Measurements from ENCODE around the gene MAPKAP1.

Gene MAPKAP1

DNA sequence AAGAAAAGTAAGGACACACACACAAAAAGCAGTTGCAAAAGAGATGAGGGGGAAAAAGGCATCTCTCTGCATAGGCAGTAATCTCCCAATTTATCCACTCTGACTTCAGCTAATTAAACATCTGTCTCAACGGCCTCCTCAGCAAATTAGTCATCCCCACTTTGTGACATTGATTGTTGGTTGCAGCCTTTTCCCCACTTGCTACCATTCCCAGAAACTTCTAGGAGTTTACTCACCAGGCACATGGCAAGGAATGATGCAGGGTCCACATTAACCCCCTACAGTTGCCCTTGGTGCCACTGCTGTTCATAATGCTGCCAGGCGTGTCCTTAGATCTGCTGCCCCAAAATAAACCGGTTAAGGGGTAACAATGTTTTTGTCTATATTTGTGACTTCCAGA, 174.6 kb downstream of the MAPKAP1 start:
- no peak overlapping the region for H3K27ac ChIP-seq
- TF ChIP-seq, protein P1, sequence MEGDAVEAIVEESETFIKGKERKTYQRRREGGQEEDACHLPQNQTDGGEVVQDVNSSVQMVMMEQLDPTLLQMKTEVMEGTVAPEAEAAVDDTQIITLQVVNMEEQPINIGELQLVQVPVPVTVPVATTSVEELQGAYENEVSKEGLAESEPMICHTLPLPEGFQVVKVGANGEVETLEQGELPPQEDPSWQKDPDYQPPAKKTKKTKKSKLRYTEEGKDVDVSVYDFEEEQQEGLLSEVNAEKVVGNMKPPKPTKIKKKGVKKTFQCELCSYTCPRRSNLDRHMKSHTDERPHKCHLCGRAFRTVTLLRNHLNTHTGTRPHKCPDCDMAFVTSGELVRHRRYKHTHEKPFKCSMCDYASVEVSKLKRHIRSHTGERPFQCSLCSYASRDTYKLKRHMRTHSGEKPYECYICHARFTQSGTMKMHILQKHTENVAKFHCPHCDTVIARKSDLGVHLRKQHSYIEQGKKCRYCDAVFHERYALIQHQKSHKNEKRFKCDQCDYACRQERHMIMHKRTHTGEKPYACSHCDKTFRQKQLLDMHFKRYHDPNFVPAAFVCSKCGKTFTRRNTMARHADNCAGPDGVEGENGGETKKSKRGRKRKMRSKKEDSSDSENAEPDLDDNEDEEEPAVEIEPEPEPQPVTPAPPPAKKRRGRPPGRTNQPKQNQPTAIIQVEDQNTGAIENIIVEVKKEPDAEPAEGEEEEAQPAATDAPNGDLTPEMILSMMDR (IDR thresholded peaks at IDR 0.05) = no peak
- no peak for TF ChIP-seq ZFX (IDR thresholded peaks at IDR 0.05; ENCODE audit: borderline replicate concordance)

DNA sequence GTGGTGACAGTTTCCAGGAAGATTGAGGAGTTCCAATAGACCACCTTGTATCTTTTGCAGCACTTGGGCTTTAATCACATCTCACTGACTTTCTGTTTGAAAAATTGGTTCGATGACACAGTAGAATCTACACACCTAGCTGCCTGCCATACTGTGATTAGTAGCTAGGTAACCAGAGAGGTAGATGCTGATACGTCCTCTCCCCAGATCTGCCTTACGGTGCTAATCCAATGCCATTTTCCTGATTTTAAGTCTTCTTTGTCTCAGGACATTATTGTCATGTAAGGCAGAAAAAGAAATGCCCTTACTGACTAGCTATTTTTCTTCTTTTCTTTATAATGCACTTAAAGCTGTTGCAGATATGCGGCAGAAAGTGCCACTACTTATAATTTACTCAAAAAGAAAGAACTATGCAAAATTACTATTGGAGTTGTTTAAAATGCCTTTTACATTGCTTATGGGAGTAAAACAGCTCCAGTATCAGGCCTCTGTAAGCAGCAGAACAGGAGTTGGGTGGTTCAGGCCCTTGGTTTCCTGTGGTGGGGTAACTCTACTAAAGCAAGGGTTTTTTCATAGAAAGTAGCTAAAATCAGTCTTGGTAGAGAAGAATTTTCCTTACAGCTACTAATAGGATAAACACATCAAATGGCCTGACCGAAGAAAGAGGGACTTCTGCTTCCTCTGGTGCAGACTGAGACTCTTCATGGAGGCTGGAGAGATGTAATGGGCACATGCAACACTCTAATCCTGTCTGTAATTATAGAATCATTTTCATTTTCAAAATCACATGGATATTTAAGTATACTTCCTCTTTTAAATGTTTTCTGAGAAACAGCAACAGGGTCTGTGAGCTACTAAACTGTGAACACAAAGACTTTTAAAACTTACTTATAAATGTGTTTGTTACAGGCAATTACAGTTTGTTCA, 177.2 kb downstream of the MAPKAP1 start:
- H3K27ac ChIP-seq = no peak overlapping the region
- no peak for TF ChIP-seq ZFX (IDR thresholded peaks at IDR 0.05; ENCODE audit: borderline replicate concordance)
- TF ChIP-seq, protein P1 (IDR thresholded peaks at IDR 0.05) = no peak

DNA sequence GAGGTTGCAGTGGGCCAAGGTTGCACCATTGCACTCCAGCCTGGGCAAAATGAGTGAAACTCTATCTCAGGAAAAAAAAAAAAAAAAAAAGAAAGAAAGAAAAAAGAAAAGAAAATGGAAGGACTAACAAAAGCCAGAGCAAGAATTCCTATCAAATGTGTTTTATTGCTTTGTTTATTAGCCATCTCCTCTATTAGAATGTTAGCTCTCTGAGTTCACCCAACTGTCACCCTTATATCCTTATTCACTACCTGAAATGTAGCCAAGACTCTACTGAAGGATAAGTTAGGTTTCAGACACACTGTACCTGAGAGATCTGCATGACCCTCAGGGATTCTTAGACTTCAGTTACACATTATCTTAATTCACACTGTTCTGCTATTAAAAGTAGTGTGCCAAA, 177.9 kb downstream of the MAPKAP1 start:
- TF ChIP-seq ZFX (IDR thresholded peaks at IDR 0.05; ENCODE audit: borderline replicate concordance) = no peak
- TF ChIP-seq, protein P1 (IDR thresholded peaks at IDR 0.05) = no peak
- H3K27ac ChIP-seq = no peak overlapping the region

DNA sequence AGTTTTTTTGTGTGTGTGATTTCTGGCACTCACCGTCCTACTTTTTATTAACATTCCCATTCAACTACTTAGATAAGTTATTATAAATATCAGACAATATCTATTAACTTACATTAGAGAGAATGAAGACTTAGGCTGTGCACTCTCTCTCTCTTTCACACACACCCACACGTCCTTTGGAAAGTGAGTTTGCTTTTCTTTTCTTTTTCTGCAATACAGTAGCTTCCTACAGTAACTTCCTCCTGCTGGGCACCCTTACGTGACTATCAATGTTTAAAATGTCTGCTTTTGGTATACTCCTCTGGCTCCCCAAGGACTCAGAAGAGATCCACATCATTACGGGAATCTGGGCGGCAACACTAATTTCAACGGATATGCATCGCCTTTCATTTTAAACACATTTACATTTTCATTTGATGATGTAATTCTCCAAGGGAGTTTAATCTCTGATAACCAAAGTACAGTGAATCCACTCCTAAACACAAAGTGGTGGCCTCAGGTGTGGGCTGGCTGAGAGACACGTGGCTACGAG, 179.5 kb downstream of the MAPKAP1 start:
- no peak overlapping the region for H3K27ac ChIP-seq
- TF ChIP-seq, protein P1 (IDR thresholded peaks at IDR 0.05) = no peak
- no peak for TF ChIP-seq ZFX (IDR thresholded peaks at IDR 0.05; ENCODE audit: borderline replicate concordance)

DNA sequence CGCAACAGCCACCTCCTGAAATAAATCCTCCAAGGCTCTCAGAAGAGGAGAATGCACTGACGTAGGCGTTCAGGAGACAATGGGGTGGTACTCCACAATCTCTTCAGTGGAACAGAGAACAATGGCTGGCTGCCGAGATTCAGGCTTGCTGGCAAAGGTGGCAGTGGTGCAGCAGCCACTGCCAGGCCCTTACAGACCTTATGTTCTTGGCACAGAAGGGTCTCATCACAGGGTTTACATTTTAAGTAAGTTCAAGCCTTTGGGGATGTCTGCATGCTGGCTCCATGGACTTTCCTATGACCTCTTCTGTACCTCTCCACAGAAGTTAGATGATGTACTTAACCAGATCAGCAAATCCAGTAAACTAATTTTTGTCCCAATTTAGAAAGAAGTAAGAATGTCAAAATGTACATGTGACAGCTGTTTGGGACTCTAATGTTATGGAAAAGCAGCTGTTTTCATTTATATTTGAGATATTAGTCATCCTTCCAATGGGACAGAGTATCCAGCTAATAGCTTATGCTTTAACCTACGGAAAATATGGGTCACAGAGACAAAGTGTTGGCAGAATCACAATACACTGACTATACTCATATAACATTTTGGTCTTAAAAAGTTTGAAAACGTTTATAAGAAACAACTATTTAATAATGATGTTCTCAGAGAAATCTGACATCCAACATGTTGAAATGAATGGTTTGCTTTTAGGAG, 180.9 kb downstream of the MAPKAP1 start:
- no peak overlapping the region for H3K27ac ChIP-seq
- TF ChIP-seq ZFX (IDR thresholded peaks at IDR 0.05; ENCODE audit: borderline replicate concordance) = no peak
- TF ChIP-seq, protein P1 (IDR thresholded peaks at IDR 0.05) = no peak

DNA sequence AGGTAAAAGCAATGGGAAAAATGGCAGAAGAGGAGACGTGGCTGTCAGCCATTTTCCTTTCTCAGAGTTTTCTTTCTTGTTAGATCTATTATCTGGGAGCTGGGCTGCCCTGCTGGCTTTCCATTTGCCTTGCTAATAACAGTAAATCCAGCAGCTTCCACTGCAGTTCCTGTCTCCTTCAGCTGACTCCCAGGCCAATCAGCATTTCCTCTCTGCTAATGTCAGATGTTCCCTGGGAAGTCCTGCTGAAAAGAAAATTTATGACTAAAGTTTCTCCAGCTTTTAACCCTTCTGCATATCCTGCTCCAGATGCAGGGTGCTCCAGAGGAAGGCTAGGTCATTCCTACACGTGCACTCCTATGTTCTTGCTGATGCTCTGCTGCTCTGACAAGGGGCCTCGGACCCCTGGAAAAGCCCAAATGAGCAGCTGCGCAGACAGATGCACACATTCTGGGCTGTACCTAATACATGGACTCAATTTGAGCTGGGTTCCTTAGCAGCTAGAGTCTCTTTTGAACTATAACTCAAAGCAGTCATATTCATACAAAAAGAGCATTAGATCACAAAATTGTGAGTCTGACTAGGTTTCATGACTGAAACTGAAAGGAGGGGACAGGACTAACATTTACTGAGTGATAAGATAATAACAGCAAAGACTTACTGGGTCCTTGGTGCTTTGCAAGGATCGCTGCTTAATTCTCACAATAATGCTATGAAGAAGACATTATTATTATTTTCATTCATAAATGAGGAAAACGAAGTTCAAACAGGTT, 182.2 kb downstream of the MAPKAP1 start:
- TF ChIP-seq, protein P1 (IDR thresholded peaks at IDR 0.05) = no peak
- TF ChIP-seq ZFX (IDR thresholded peaks at IDR 0.05; ENCODE audit: borderline replicate concordance) = no peak
- no peak overlapping the region for H3K27ac ChIP-seq

Data from 22Rv1 (cell line).